A549 (cell line): ENCODE measurements around the gene COL26A1.

Experiments
- BHLHE40 ChIP-seq: IDR thresholded peaks from 2 replicates; pipeline ENCODE4 v1.6.1; 2012; ENCODE audit warnings: low read depth, low read length, inconsistent platforms
- CTCF ChIP-seq: fragments of >200 bp; sonication (Bioruptor Twin); formaldehyde crosslinking; IDR thresholded peaks from 3 replicates; pipeline ENCODE4 v1.5.1; 2016
- ELK1 ChIP-seq: fragments of 150-350 bp; IDR thresholded peaks from 2 replicates; pipeline ENCODE4 v1.6.1; 2014; ENCODE audit warnings: low read depth, mild to moderate bottlenecking, low read length
- EP300 ChIP-seq, 2 experiments: fragments of >200 bp; sonication (Bioruptor Twin); formaldehyde crosslinking; IDR thresholded peaks; 2 replicates in 1 of 2; 3 replicates in 1 of 2; pipeline ENCODE4 v1.6.1; 2016 to 2017
- KDM1A ChIP-seq: fragments of 200-600 bp; sonication (generic); IDR thresholded peaks from 2 replicates; pipeline ENCODE4 v1.6.1; 2016; ENCODE audit warnings: low read depth, mild to moderate bottlenecking
- MAX ChIP-seq: IDR thresholded peaks from 2 replicates; pipeline ENCODE4 v1.6.1; 2012
- RAD21 ChIP-seq, 2 experiments: fragments of >200 bp in 1 of 2; sonication (Bioruptor Twin) in 1 of 2; formaldehyde crosslinking in 1 of 2; IDR thresholded peaks in 1 of 2; conservative IDR thresholded peaks in 1 of 2; 2 replicates in 1 of 2; 3 replicates in 1 of 2; pipeline ENCODE4 v1.6.1; 2012 to 2018; ENCODE audit warnings: inconsistent platforms in 1 of 2
- REST ChIP-seq: fragments of 200-600 bp; sonication (generic); IDR thresholded peaks from 2 replicates; pipeline ENCODE4 v1.6.1; 2016; ENCODE audit warnings: antibody characterized with exemption, mild to moderate bottlenecking, moderate library complexity
- SMC3 ChIP-seq: fragments of >200 bp; sonication (Bioruptor Twin); formaldehyde crosslinking; IDR thresholded peaks from 3 replicates; pipeline ENCODE4 v1.6.1; 2018; ENCODE audit warnings: inconsistent platforms
- USF2 ChIP-seq: fragments of 450-650 bp; IDR thresholded peaks from 2 replicates; pipeline ENCODE4 v1.6.1; 2014; ENCODE audit warnings: antibody characterized with exemption

- TF ChIP-seq MAX, result no peak
- TF ChIP-seq ELK1, result no peak
- TF ChIP-seq REST, result no peak
- no peak for TF ChIP-seq KDM1A
- TF ChIP-seq CTCF, result no peak
- TF ChIP-seq RAD21 (conservative IDR thresholded peaks at IDR 0.05 in 1 of 2, IDR thresholded peaks at IDR 0.05 in 1 of 2), result no peak
- no peak for TF ChIP-seq EP300 (IDR thresholded peaks at IDR 0.05)
- TF ChIP-seq SMC3, result no peak
- no peak for TF ChIP-seq USF2
- TF ChIP-seq BHLHE40, result no peak
Measured at GRCh38 chr7:101488826-101489572, 126.3 kb downstream of the COL26A1 start.
